ENCODE data around the gene GABRB1.

DNA sequence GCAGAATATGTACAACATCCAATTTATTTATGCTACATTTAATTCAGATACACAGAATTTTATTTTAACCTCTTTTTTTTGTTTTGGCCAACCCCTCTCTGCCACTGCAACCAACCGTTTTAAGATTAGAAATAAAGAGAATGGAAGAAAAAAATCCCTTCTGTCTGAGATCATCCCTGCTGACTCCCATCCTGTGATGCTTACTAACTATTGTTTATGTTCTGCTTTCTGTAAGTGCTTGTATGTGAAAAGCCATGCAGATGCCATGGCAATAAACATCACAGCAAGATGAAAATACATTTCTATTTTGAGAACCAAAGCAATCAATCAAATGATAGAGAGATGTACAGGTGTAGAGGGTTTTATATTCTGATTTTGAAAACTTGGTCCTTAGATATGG is 70.1 kb downstream of the GABRB1 start:
- TF ChIP-seq ZNF548 (tag by site-specific recombination; IDR thresholded peaks at IDR 0.05): no peak
- no peak for TF ChIP-seq SCRT2 (tag by site-specific recombination; IDR thresholded peaks at IDR 0.05)
- no peak for TF ChIP-seq TCF7L2 (IDR thresholded peaks at IDR 0.05; ENCODE audit: borderline replicate concordance, low read depth, low read length)
- no peak for TF ChIP-seq ZNF132 (tag by site-specific recombination; IDR thresholded peaks at IDR 0.05; ENCODE audit: borderline replicate concordance)
- no peak for TF ChIP-seq ZFP3 (tag by site-specific recombination; IDR thresholded peaks at IDR 0.05; ENCODE audit: low read depth)
